ENCODE data around the gene CEP350. TPM values are rescaled to one million over a fixed set of nuclear protein-coding genes. Genes with fewer than 3 reads are reported as not detected.

Gene CEP350
- polyA plus RNA-seq, 1 donor (not counting 4 experiments of a cell fraction or from before 2014, with no cell fraction given) = 12.0 TPM

DNA sequence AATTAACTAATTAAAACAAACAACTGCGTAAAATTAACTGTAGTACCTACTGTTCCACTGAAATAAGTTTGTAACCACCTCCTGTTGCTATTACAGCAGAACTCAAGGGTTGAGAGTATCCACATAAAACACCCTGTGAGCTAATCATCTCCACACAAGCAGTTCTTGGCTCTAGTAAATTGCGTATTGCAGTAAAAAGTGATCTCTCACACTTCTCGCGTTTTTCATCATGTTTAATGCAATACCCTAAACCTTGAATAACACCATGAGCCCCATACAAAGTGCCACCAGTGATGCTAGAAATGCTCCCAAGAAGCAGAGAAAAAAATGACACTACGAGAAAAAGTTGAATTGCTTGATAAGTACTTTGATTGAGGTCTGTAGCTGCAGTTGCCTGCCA is 29.3 kb upstream of the CEP350 start:
- no peak overlapping the region for H3K4me3 ChIP-seq (ENCODE audit: control insufficient read depth in 2 of 3, extremely low read depth in 1 of 3, insufficient read depth in 2 of 3, low read depth in 1 of 3, low read length in 3 of 3)
- dilution Hi-C loops (cut with MboI; ENCODE audit: extremely low pct_ligation_motif_present, low sequenced_read_pairs) = no loop called here
- peaks cover 11% of the 10 kb centered on the region for H3K4me1 ChIP-seq (ENCODE audit: control insufficient read depth, extremely low read depth, insufficient read depth, low read length)
- TF ChIP-seq CTCF (optimal IDR thresholded peaks at IDR 0.05 in 1 of 3, IDR thresholded peaks at IDR 0.05 in 1 of 3, conservative IDR thresholded peaks at IDR 0.05 in 1 of 3; ENCODE audit: extremely low read depth in 1 of 3, insufficient read depth in 2 of 3, low read length in 3 of 3) (no peak), EZH2 (IDR thresholded peaks at IDR 0.05; ENCODE audit: low read length) (no peak)
- H3K27me3 ChIP-seq (ENCODE audit: control insufficient read depth, extremely low read depth, insufficient read depth, low read length) = no peaks in the 10 kb centered on the region
- H3K4me2 ChIP-seq (ENCODE audit: control insufficient read depth, extremely low read depth, insufficient read depth, low read depth, low read length) = no peak overlapping the region
- H4K20me1 ChIP-seq (ENCODE audit: control insufficient read depth, extremely low read depth, insufficient read depth, low read length) = no peaks in the 10 kb centered on the region
- no peak overlapping the region for H2AFZ ChIP-seq (ENCODE audit: control insufficient read depth, low read length)
- H3K9me1 ChIP-seq (ENCODE audit: control insufficient read depth, extremely low read depth, insufficient read depth, low read length) = no peaks in the 10 kb centered on the region
- no peak overlapping the region for H3K9ac ChIP-seq (ENCODE audit: control insufficient read depth, extremely low read depth, insufficient read depth, low read length)
- FAIRE-seq = no peak
- DNase-seq (ENCODE audit: low read depth, low spot score) = no peak
- no peaks in the 10 kb centered on the region for H3K79me2 ChIP-seq (ENCODE audit: control insufficient read depth, insufficient read depth, low read length)
- H3K9me3 ChIP-seq (ENCODE audit: control insufficient read depth, low read depth, low read length) = no peaks in the 10 kb centered on the region
- H3K27ac ChIP-seq (ENCODE audit: control insufficient read depth, insufficient read depth, low read length) = no peak overlapping the region
- peaks cover 1 to 3% of the 10 kb centered on the region in 2 experiments for H3K36me3 ChIP-seq (ENCODE audit: control insufficient read depth in 2 of 2, extremely low read depth in 1 of 2, insufficient read depth in 2 of 2, low read length in 2 of 2)

- H2AFZ ChIP-seq (ENCODE audit: control insufficient read depth, low read length) = no peak overlapping the region
- no peak for FAIRE-seq
- H3K9ac ChIP-seq (ENCODE audit: control insufficient read depth, extremely low read depth, insufficient read depth, low read length) = no peak overlapping the region
Measured at GRCh38 chr1:179925922-179926849, 28.4 kb upstream of the CEP350 start.

More at GRCh38 chr1:179925922-179926849, 28.4 kb upstream of the CEP350 start:
- dilution Hi-C loops (cut with MboI; ENCODE audit: extremely low pct_ligation_motif_present, low sequenced_read_pairs) = no loop called here
- peak; percentile 13 for DNase-seq (ENCODE audit: low read depth, low spot score)
- Histone ChIP-seq H3K4me1 (ENCODE audit: control insufficient read depth, extremely low read depth, insufficient read depth, low read length) (peaks cover 11% of the 10 kb centered on the region), H3K4me3 (ENCODE audit: control insufficient read depth in 2 of 3, extremely low read depth in 1 of 3, insufficient read depth in 2 of 3, low read depth in 1 of 3, low read length in 3 of 3) (no peak overlapping the region), H3K79me2 (ENCODE audit: control insufficient read depth, insufficient read depth, low read length) (no peaks in the 10 kb centered on the region), H4K20me1 (ENCODE audit: control insufficient read depth, extremely low read depth, insufficient read depth, low read length) (no peaks in the 10 kb centered on the region), H3K27ac (ENCODE audit: control insufficient read depth, insufficient read depth, low read length) (peak overlapping the region; percentile 47), H3K4me2 (ENCODE audit: control insufficient read depth, extremely low read depth, insufficient read depth, low read depth, low read length) (peak overlapping the region; percentile 9), H3K9me3 (ENCODE audit: control insufficient read depth, low read depth, low read length) (no peaks in the 10 kb centered on the region), H3K9me1 (ENCODE audit: control insufficient read depth, extremely low read depth, insufficient read depth, low read length) (no peaks in the 10 kb centered on the region), H3K27me3 (ENCODE audit: control insufficient read depth, extremely low read depth, insufficient read depth, low read length) (no peaks in the 10 kb centered on the region), H3K36me3 (ENCODE audit: control insufficient read depth in 2 of 2, extremely low read depth in 1 of 2, insufficient read depth in 2 of 2, low read length in 2 of 2) (peaks cover 1 to 3% of the 10 kb centered on the region in 2 experiments)
- TF ChIP-seq EZH2 (IDR thresholded peaks at IDR 0.05; ENCODE audit: low read length) (no peak), CTCF (optimal IDR thresholded peaks at IDR 0.05 in 1 of 3, IDR thresholded peaks at IDR 0.05 in 1 of 3, conservative IDR thresholded peaks at IDR 0.05 in 1 of 3; ENCODE audit: extremely low read depth in 1 of 3, insufficient read depth in 2 of 3, low read length in 3 of 3) (no peak)

All from keratinocyte (primary cell).